Activated T-cell treated with anti-CD3 and anti-CD28 coated beads, Interleukin-2, amount 50 U/mL, for 24 hours (primary cell): ENCODE measurements around the gene NDUFAF2.
"Not testable (repeated sequence)": the region's sequence is repeated elsewhere in the genome, so short reads cannot be mapped to it uniquely, and the experiment has no call there.

Experiments used
- DNase-seq: peaks from one replicate; pipeline ENCODE4 v3.0.0-alpha.2; 2020
- H3K27ac Mint-ChIP-seq: 2 replicates; pipeline ENCODE4 v1.8.0; 2020; ENCODE audit warnings: mild to moderate bottlenecking, mixed read lengths
- H3K27me3 Mint-ChIP-seq: 2 replicates; pipeline ENCODE4 v1.8.0; 2020; ENCODE audit warnings: mixed read lengths
- H3K36me3 Mint-ChIP-seq: 2 replicates; pipeline ENCODE4 v1.8.0; 2020; ENCODE audit warnings: low read depth, mixed read lengths
- H3K4me1 Mint-ChIP-seq: 2 replicates; pipeline ENCODE4 v1.8.0; 2020; ENCODE audit warnings: low read depth, mixed read lengths
- H3K4me3 Mint-ChIP-seq: 2 replicates; pipeline ENCODE4 v1.8.0; 2020; ENCODE audit warnings: mild to moderate bottlenecking, moderate library complexity, mixed read lengths
- H3K9me3 Mint-ChIP-seq: 2 replicates; pipeline ENCODE4 v1.8.0; 2020; ENCODE audit warnings: mixed read lengths

NDUFAF2 gene

DNA sequence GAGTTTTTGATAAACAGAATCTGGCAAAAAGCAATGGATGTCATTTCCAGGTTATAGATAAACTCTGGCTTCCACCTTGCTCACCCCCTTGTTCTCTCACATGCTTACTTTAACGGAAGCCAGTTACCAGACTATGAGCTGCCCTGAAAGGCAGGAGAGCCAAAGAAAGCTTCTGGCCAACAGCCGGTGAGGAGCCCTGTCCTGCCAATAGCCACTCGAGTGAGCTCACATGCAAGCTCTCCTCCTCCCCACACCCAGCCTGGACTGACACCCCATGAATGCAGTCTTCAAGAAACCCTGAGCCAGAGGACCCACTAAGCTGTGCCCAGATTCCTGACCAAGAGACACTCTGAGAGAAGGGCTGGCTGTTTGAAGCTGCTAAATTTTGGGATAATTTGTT is 231.6 kb downstream of the NDUFAF2 start:
- Mint-ChIP-seq H3K4me1 (peaks cover 5% of the 10 kb centered on the region), H3K36me3 (no peaks in the 10 kb centered on the region), H3K4me3 (no peak overlapping the region), H3K27ac (no peak overlapping the region), H3K9me3 (no peaks in the 10 kb centered on the region), H3K27me3 (peaks cover 4% of the 10 kb centered on the region)
- DNase-seq: no peak

DNA sequence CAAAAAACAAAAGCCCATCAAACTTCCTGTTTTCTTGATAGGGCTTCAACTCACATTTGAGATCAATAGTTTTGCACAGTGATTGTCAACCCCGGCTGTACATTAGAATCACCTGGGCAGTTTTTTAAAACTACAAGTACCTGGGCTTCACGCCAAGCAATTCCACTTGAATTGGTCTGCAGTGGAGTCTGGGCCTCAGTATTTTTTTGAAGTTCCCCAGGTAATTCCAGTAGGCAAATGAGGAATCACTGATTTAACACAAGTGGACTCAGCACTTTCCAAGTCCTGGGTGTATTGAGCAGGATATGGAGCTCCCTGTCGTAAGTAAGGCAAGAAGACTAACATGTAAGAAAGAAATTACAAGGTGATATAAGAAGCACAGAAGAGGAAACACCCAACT is 232.1 kb downstream of the NDUFAF2 start:
- Mint-ChIP-seq H3K4me3 (no peak overlapping the region), H3K27me3 (peaks cover 4% of the 10 kb centered on the region), H3K9me3 (no peaks in the 10 kb centered on the region), H3K4me1 (peaks cover 5% of the 10 kb centered on the region), H3K36me3 (no peaks in the 10 kb centered on the region), H3K27ac (no peak overlapping the region)
- no peak for DNase-seq

DNA sequence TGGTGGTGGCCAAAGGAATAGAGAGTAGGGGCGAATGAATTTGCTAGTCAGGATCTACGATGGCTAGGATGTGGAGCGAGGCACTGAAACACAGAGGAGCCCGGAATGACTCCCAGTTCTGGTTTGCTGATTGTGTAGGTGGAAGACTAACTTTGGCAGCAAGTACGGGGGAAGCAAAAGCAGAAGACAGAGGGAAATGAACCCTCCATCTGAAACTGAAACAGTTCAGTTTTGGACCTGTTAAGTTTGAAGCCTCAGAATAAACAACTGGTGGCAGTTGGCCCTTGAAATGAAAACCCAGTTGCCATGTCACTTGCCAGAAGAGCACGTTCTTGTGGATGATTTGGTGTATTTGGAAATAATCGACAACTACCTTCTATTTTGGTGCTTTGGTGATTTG is 232.7 kb downstream of the NDUFAF2 start:
- Mint-ChIP-seq H3K4me1 (peaks cover 5% of the 10 kb centered on the region), H3K4me3 (no peak overlapping the region), H3K9me3 (no peaks in the 10 kb centered on the region), H3K27ac (no peak overlapping the region), H3K27me3 (peaks cover 4% of the 10 kb centered on the region), H3K36me3 (no peaks in the 10 kb centered on the region)
- DNase-seq: no peak

DNA sequence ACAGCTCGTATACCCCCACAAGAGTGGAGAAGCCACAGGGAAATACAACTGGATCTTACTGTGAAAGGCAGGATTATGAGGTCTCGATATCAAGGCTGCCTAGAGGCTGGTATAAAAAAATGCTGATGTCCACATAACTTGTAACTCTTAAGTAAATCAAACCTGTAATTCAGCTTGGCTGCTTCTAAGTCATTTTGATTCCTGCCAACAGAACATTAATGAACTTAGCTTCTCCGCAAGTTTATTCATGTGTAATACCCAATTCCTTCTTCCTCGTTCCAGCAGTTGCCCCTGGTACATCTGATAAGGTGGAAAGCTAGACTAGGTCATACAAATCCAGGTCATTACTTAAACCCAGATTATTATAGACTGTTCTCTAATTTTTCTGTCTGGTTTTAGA is 233.7 kb downstream of the NDUFAF2 start:
- no peak overlapping the region for H3K27ac Mint-ChIP-seq
- peaks cover 5% of the 10 kb centered on the region for H3K4me1 Mint-ChIP-seq
- H3K27me3 Mint-ChIP-seq: peaks cover 4% of the 10 kb centered on the region
- no peaks in the 10 kb centered on the region for H3K36me3 Mint-ChIP-seq
- H3K4me3 Mint-ChIP-seq: no peak overlapping the region
- H3K9me3 Mint-ChIP-seq: no peaks in the 10 kb centered on the region
- DNase-seq: no peak

DNA sequence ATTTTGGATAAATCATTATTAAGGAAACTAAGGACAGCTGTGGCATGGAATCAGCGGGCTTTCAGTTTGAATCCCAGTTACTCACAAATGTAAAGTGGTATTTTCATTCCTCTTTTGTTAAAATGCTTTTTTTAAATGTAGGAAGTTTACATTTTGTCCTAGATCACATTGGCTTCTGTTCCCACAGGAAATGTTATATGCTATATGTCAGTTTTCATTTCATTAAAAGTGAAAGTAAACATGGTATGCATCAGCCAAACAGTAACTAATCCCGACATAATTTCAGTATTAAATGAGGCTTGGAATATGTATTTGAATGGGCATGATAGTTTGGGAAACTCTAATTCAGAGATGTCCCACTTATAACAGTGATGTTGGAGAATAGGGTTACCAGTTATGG is 235.9 kb downstream of the NDUFAF2 start:
- DNase-seq: no peak
- Mint-ChIP-seq H3K27me3 (peaks cover 4% of the 10 kb centered on the region), H3K27ac (no peak overlapping the region), H3K4me1 (peaks cover 5% of the 10 kb centered on the region), H3K9me3 (no peaks in the 10 kb centered on the region), H3K4me3 (no peak overlapping the region), H3K36me3 (no peaks in the 10 kb centered on the region)

DNA sequence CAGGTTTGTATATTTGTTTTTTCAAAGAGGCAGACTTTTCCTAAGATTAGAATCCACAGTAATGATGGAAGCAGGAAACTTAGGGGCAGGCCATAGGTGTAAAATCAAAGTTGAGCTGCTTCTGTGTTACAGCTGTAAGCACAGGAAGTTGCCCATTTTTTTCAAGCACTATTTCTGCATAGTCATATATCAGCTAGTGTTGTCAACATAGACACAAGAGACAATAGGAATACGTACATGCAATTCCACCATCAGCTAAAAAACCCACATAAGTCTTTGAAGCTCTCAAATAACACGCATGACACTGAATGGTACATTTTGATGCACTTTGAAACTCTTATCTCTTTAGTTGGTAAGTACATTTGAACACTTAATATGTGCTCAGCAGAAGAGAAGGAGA is 237.4 kb downstream of the NDUFAF2 start:
- no peak overlapping the region for H3K4me3 Mint-ChIP-seq
- peaks cover 5% of the 10 kb centered on the region for H3K4me1 Mint-ChIP-seq
- no peaks in the 10 kb centered on the region for H3K36me3 Mint-ChIP-seq
- no peak overlapping the region for H3K27ac Mint-ChIP-seq
- no peak for DNase-seq
- H3K27me3 Mint-ChIP-seq: peaks cover 15% of the 10 kb centered on the region
- no peaks in the 10 kb centered on the region for H3K9me3 Mint-ChIP-seq

DNA sequence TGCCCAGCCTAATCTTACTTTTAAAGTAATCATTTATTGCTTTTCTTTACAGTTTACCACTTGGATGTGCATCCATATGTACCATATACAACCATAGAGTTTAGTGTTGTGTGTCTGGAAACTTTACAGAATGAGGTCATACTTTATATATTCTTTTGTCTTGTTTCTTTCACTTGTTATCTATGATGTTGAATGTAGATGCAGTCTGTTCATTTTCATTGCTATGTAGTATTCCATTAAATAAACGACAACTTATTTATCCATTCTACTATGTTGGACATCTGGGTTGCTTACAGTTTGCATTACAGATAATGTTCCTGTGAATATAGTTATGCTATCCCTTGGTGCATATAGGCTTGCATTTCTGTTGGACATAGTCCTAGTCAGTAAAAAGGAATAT is 238.5 kb downstream of the NDUFAF2 start:
- H3K27me3 Mint-ChIP-seq: peaks cover 23% of the 10 kb centered on the region
- H3K4me3 Mint-ChIP-seq: no peak overlapping the region
- no peaks in the 10 kb centered on the region for H3K9me3 Mint-ChIP-seq
- DNase-seq: no peak
- peaks cover 5% of the 10 kb centered on the region for H3K4me1 Mint-ChIP-seq
- H3K27ac Mint-ChIP-seq: no peak overlapping the region
- H3K36me3 Mint-ChIP-seq: no peaks in the 10 kb centered on the region

DNA sequence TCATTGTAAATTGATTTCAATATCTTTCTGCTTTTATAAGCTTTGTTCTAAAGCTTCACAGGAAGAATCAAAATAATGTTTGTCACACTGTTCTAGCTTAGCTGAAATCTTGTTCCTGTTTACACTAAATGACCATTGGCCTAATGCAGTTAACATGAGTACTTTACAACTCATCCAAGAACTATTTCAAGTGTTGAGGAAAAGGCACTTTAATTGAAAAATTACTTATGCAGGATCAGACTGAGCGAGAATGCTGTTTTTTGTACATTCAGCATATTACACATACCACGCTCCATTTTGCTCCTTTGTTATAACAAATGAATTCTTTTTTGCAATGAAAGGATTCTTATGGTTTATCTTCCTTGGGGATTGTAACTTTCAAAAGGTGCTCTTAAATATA is 239.7 kb downstream of the NDUFAF2 start:
- H3K27ac Mint-ChIP-seq: no peak overlapping the region
- H3K9me3 Mint-ChIP-seq: no peaks in the 10 kb centered on the region
- no peak overlapping the region for H3K4me3 Mint-ChIP-seq
- peaks cover 5% of the 10 kb centered on the region for H3K4me1 Mint-ChIP-seq
- H3K36me3 Mint-ChIP-seq: no peaks in the 10 kb centered on the region
- peaks cover 25% of the 10 kb centered on the region for H3K27me3 Mint-ChIP-seq
- DNase-seq: no peak

DNA sequence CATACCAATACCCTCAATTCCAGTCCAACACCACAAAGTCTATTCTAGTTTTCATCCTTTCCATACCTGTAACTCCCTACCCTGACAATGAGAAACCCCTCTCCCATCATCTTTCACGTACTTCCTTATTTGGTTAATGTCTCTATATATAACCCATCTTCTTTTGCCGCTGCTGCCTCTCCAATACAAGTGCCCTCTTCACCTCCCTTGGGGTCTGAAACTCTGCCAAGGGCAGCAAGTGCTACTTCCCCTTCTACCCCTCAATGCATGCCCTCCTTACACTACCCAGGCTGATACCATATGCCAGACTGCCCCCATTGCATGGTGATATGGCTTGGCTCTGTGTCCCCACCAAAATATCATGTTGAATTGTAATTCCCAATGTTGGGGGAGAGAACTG is 241.6 kb downstream of the NDUFAF2 start:
- Mint-ChIP-seq H3K9me3 (no peaks in the 10 kb centered on the region), H3K4me3 (no peak overlapping the region), H3K4me1 (no peaks in the 10 kb centered on the region), H3K27me3 (peaks cover 27% of the 10 kb centered on the region), H3K27ac (no peak overlapping the region), H3K36me3 (no peaks in the 10 kb centered on the region)
- no peak for DNase-seq

DNA sequence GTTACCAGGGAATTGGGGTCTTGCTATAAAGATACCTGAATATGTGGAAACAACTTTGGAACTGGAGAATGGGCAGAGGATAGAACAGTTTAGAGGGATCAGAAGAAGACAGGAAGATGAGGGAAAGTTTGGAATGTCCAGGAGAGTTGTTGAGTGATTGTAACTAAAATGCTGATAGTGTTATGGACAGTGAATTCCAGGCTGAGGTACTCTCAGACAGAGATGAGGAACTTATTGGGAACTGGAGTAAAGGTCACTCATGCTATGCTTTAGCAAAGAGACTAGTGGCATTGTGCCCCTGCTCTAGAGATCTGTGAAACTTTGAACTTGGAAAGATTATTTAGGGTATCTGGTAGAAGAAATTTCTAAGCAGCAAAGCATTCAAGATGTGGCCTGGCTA is 242.3 kb downstream of the NDUFAF2 start:
- H3K27me3 Mint-ChIP-seq: peaks cover 32% of the 10 kb centered on the region
- DNase-seq, H3K4me1 Mint-ChIP-seq, H3K36me3 Mint-ChIP-seq, H3K9me3 Mint-ChIP-seq, H3K27ac Mint-ChIP-seq, H3K4me3 Mint-ChIP-seq: not testable (repeated sequence)

DNA sequence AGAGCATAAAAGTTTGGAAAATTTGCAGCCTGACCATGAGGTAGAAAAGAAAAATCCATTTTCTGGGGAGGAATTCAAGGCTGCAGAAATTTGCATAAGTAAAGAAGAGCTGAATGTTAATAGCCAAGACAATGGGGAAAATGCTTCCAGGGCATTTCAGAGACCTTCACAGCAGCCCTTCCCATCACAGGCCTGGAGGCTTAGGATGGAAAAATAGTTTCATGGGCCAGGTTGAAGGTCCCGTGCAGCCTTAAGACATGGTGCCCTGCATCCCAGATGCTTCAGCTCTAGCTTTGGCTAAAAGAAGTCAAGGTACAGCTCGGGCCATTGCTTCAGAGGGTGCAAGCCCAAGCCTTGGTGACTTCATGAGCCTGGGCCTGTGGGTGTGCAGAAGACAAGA is 242.8 kb downstream of the NDUFAF2 start:
- not testable (repeated sequence) for H3K4me1 Mint-ChIP-seq, H3K4me3 Mint-ChIP-seq, H3K9me3 Mint-ChIP-seq, DNase-seq, H3K36me3 Mint-ChIP-seq, H3K27ac Mint-ChIP-seq
- peaks cover 36% of the 10 kb centered on the region for H3K27me3 Mint-ChIP-seq

DNA sequence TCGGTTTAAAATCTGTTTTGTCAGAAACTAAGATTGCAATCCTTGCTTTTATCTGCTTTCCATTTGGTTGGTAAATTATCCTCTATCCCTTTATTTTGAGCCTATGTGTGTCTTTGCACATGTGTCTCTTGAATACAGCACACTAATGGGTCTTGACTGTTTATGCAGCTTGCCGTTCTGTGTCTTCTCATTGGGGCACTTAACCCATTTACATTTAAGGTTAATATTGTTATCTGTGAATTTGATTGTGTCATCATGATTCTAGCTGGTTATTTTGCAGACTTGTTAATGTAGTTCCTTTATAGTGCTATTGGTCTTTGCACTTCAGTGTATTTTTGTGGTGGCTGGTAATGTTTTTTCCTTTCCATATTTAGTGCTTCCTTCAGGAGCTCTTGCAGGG is 253.6 kb downstream of the NDUFAF2 start:
- no peak overlapping the region for H3K27ac Mint-ChIP-seq
- no peak for DNase-seq
- no peak overlapping the region for H3K4me3 Mint-ChIP-seq
- H3K9me3 Mint-ChIP-seq: peaks cover 9% of the 10 kb centered on the region
- peaks cover 47% of the 10 kb centered on the region for H3K27me3 Mint-ChIP-seq
- no peaks in the 10 kb centered on the region for H3K36me3 Mint-ChIP-seq
- H3K4me1 Mint-ChIP-seq: peaks cover 19% of the 10 kb centered on the region

DNA sequence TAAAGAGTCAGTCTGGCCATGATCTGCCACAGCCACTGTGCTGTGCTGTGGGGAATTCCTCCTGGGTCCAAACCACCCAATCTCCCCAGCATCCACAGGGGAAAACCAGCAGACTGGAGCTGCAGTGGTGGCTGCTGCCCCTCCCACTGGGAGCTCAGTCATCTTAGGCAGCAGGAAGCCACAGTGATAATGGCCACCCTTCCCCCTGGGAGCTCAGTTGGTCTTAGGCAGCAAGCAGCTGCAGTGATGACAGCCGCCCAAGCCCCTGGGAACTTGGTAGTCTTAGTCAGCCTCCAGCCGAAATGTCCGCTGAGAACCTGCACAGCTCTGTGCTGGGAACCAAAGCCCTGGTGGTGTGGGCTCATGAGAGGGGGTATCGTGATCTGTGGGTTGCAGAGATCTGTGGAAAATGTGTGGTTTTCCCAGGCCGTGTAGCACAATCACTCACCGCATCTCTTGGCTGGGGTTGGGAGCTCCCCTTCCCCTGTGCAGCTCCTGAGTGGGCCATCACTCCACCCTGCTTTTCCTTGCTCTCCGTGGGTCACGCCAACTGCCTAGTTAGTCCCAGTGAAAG is 255.7 kb downstream of the NDUFAF2 start:
- no peak for DNase-seq
- no peak overlapping the region for H3K4me3 Mint-ChIP-seq
- H3K27me3 Mint-ChIP-seq: peaks cover 48% of the 10 kb centered on the region
- no peak overlapping the region for H3K27ac Mint-ChIP-seq
- peaks cover 19% of the 10 kb centered on the region for H3K4me1 Mint-ChIP-seq
- no peaks in the 10 kb centered on the region for H3K36me3 Mint-ChIP-seq
- H3K9me3 Mint-ChIP-seq: peaks cover 15% of the 10 kb centered on the region

DNA sequence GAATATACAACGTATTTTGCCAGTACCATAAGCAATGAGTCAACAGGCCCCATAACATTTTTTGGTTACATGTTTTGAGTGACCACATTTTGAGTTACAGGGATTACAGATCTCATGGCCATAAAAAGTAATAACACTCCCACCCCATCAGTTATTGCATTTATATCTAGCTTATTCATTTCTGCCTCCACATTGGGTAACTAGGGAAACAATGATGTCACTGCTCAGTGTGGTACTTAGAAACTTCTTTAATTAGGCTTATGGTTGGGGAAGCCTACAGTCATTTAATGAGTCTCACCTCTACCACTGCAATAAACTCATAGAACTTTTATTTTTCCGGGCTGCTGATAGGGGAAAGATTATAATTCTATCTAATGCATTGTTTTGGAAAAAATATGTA is 257.2 kb downstream of the NDUFAF2 start:
- peaks cover 23% of the 10 kb centered on the region for H3K9me3 Mint-ChIP-seq
- no peaks in the 10 kb centered on the region for H3K36me3 Mint-ChIP-seq
- DNase-seq: no peak
- peaks cover 19% of the 10 kb centered on the region for H3K4me1 Mint-ChIP-seq
- H3K4me3 Mint-ChIP-seq: no peak overlapping the region
- H3K27ac Mint-ChIP-seq: peak overlapping the region; percentile 17
- peaks cover 42% of the 10 kb centered on the region for H3K27me3 Mint-ChIP-seq
